SK-N-SH treated with all-trans-retinoic acid at 6 μM for 48 hours (cell line): Measurements from ENCODE around the gene ZFAND2B.

Experiments
- ATAC-seq: fragments of 200-7000 bp; cut with Tn5 transposase; 3 replicates; pipeline ENCODE4 v1.9.1; 2020; ENCODE audit warnings: mild to moderate bottlenecking, moderate library complexity
- ARNTL ChIP-seq: fragments of 450-650 bp; formaldehyde crosslinking; IDR thresholded peaks from 2 replicates; pipeline ENCODE4 v1.5.0; 2020; ENCODE audit warnings: low read depth, mild to moderate bottlenecking, moderate library complexity, borderline replicate concordance
- BACH2 ChIP-seq: fragments of 250-450 bp; sonication (Bioruptor Pico); IDR thresholded peaks from 2 replicates; pipeline ENCODE4 v1.9.0; 2021; ENCODE audit warnings: mild to moderate bottlenecking, borderline replicate concordance
- CREB5 ChIP-seq: fragments of 250-450 bp; sonication (Bioruptor Pico); IDR thresholded peaks from 2 replicates; pipeline ENCODE4 v1.5.1; 2020; ENCODE audit warnings: low read depth, mild to moderate bottlenecking, moderate library complexity
- CSDC2 ChIP-seq: fragments of 250-450 bp; sonication (Bioruptor Pico); IDR thresholded peaks from 2 replicates; pipeline ENCODE4 v1.5.0; 2020; ENCODE audit warnings: mild to moderate bottlenecking, moderate library complexity
- ESRRG ChIP-seq: fragments of 250-450 bp; sonication (Bioruptor Pico); IDR thresholded peaks from 2 replicates; pipeline ENCODE4 v1.6.1; 2021; ENCODE audit warnings: mild to moderate bottlenecking
- GLIS3 ChIP-seq: fragments of 250-450 bp; sonication (Bioruptor Pico); IDR thresholded peaks from 2 replicates; pipeline ENCODE4 v1.5.0; 2020; ENCODE audit warnings: mild to moderate bottlenecking, moderate library complexity
- ISL1 ChIP-seq: fragments of 250-450 bp; sonication (Bioruptor Pico); IDR thresholded peaks from 2 replicates; pipeline ENCODE4 v2.1.2; 2022; ENCODE audit warnings: mild to moderate bottlenecking, moderate library complexity
- OSR1 ChIP-seq: fragments of 250-450 bp; sonication (Bioruptor Pico); IDR thresholded peaks from 2 replicates; pipeline ENCODE4 v1.8.0; 2022; ENCODE audit warnings: moderate library complexity, mild to moderate bottlenecking, inconsistent platforms
- POU6F1 ChIP-seq: fragments of 250-450 bp; sonication (Bioruptor Pico); IDR thresholded peaks from 2 replicates; pipeline ENCODE4 v1.8.0; 2021; ENCODE audit warnings: low read depth, mild to moderate bottlenecking, moderate library complexity, borderline replicate concordance
- PPARA ChIP-seq: fragments of 250-450 bp; sonication (Bioruptor Pico); IDR thresholded peaks from 2 replicates; pipeline ENCODE4 v1.5.0; 2020; ENCODE audit warnings: mild to moderate bottlenecking, borderline replicate concordance
- SNAI2 ChIP-seq: fragments of 250-450 bp; sonication (Bioruptor Pico); IDR thresholded peaks from 2 replicates; pipeline ENCODE4 v1.5.0; 2020; ENCODE audit warnings: mild to moderate bottlenecking, moderate library complexity
- TCF4 ChIP-seq: fragments of 250-450 bp; sonication (Bioruptor Pico); IDR thresholded peaks from 2 replicates; pipeline ENCODE4 v1.8.0; 2021; ENCODE audit warnings: mild to moderate bottlenecking, moderate library complexity, borderline replicate concordance
- TOX ChIP-seq: fragments of 250-450 bp; sonication (Bioruptor Pico); IDR thresholded peaks from 2 replicates; pipeline ENCODE4 v1.8.0; 2021; ENCODE audit warnings: mild to moderate bottlenecking, moderate library complexity, borderline replicate concordance
- TSHZ2 ChIP-seq: fragments of 250-450 bp; sonication (Bioruptor Pico); IDR thresholded peaks from 2 replicates; pipeline ENCODE4 v1.5.0; 2020; ENCODE audit warnings: mild to moderate bottlenecking, moderate library complexity
- ZC3H10 ChIP-seq: fragments of 250-450 bp; sonication (Bioruptor Pico); IDR thresholded peaks from 2 replicates; pipeline ENCODE4 v1.5.1; 2021; ENCODE audit warnings: mild to moderate bottlenecking, moderate library complexity
- ZFP3 ChIP-seq: fragments of 250-450 bp; sonication (Bioruptor Pico); IDR thresholded peaks from 2 replicates; pipeline ENCODE4 v1.5.0; 2020; ENCODE audit warnings: mild to moderate bottlenecking, moderate library complexity
- ZFP30 ChIP-seq: fragments of 450-650 bp; formaldehyde crosslinking; IDR thresholded peaks from 2 replicates; pipeline ENCODE4 v1.5.0; 2022; ENCODE audit warnings: mild to moderate bottlenecking, moderate library complexity
- ZNF565 ChIP-seq: fragments of 450-650 bp; formaldehyde crosslinking; conservative IDR thresholded peaks from 2 replicates; pipeline ENCODE4 v1.5.0; 2020; ENCODE audit warnings: low read depth, mild to moderate bottlenecking, moderate library complexity
- ZNF70 ChIP-seq: fragments of 450-650 bp; formaldehyde crosslinking; IDR thresholded peaks from 2 replicates; pipeline ENCODE4 v1.5.0; 2020; ENCODE audit warnings: mild to moderate bottlenecking, moderate library complexity
- ZNF8 ChIP-seq: fragments of 450-650 bp; formaldehyde crosslinking; IDR thresholded peaks from 2 replicates; pipeline ENCODE4 v1.5.0; 2020; ENCODE audit warnings: mild to moderate bottlenecking, moderate library complexity
- TF ChIP-seq, protein P1 (sequence below): fragments of 250-450 bp; sonication (Bioruptor Pico); IDR thresholded peaks from 2 replicates; pipeline ENCODE4 v1.8.0; 2020; ENCODE audit warnings: mild to moderate bottlenecking, moderate library complexity, borderline replicate concordance

Gene ZFAND2B

DNA sequence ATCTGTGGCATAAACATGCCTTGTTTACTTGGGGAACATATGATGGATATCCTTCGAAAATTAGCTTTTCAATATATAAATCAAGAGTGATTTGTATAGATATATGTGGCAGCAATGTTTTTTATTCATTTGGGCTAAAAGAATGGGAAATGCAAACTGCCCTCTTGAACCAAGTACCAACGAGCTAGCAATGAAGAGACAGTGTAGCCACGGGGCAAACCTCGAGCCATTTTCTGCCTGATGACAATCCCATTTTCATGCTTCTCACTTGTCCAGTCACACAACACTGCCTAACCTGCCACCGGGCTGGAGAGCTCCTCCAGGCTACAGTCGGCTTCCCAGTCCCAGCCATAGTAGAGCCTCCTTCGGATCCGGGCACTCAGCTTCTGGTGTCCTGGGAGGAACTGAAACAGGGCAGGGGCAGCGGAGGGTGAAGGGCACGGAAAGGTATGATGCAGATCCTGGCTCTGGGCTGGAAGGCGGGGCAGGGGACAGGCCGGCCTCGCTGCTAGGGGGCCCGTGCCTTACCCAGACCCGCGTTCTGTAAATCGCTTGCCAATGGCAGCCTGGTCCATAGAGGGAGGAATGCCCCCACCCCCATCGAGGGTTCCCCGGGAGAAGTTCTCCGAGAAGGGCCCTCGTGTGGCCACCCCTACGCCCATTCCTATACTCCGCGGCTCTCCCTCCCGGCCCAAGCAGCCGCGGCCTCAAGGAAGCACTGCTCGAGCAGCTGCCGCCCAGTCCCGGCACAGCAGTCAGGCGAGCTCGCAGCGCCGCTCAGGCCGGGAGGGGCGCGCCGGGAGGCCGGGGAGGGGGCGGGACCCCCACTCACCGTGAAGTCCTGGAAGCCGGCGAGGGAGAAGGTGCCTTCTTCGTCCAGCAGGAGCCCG, 30.4 kb upstream of the ZFAND2B start:
- no peak for TF ChIP-seq ISL1 (CRISPR knock-in tag)
- no peak for TF ChIP-seq GLIS3 (CRISPR knock-in tag)
- TF ChIP-seq ZC3H10 (CRISPR knock-in tag) = no peak
- TF ChIP-seq PPARA (CRISPR knock-in tag) = no peak
- no peak for TF ChIP-seq CSDC2 (CRISPR knock-in tag)
- no peak for TF ChIP-seq ZFP30 (CRISPR knock-in tag)
- no peak for TF ChIP-seq SNAI2 (CRISPR knock-in tag)
- no peak for TF ChIP-seq TCF4
- no peak for TF ChIP-seq TOX
- no peak for TF ChIP-seq ZNF565 (CRISPR knock-in tag)
- TF ChIP-seq ARNTL = no peak
- ATAC-seq = peak; percentile 70

- TF ChIP-seq PPARA (CRISPR knock-in tag) (no peak), ZFP3 (CRISPR knock-in tag) (peak; percentile 69; the same call in 1 of the 2 replicates), CSDC2 (CRISPR knock-in tag) (0 out of 2 replicates have a peak, but pooled peaks have one; percentile 26), TSHZ2 (CRISPR knock-in tag) (no peak)
- peak; percentile 88 for ATAC-seq
Measured at GRCh38 chr2:219176818-219177551, 29.6 kb upstream of the ZFAND2B start, which contains the start of gene CNPPD1. CNPPD1 (minus strand) TSS chr2:219176925; CDS start chr2:219176828, 97 bp downstream.

GRCh38 chr2:219177552-219178376, 28.8 kb upstream of the ZFAND2B start, which contains the start of gene RETREG2:
RETREG2 (plus strand) TSS chr2:219178275; CDS start chr2:219178353, 78 bp downstream.
- TF ChIP-seq SNAI2 (CRISPR knock-in tag) (no peak), ZNF565 (CRISPR knock-in tag) (no peak), ZNF70 (CRISPR knock-in tag) (no peak), POU6F1 (no peak), OSR1 (CRISPR knock-in tag) (no peak), ZNF8 (CRISPR knock-in tag) (no peak), BACH2 (CRISPR knock-in tag) (no peak), TCF4 (no peak), CSDC2 (CRISPR knock-in tag) (no peak), ESRRG (no peak), PPARA (CRISPR knock-in tag) (no peak), TOX (no peak), CREB5 (no peak), ISL1 (CRISPR knock-in tag) (no peak)
- TF ChIP-seq, protein P1, sequence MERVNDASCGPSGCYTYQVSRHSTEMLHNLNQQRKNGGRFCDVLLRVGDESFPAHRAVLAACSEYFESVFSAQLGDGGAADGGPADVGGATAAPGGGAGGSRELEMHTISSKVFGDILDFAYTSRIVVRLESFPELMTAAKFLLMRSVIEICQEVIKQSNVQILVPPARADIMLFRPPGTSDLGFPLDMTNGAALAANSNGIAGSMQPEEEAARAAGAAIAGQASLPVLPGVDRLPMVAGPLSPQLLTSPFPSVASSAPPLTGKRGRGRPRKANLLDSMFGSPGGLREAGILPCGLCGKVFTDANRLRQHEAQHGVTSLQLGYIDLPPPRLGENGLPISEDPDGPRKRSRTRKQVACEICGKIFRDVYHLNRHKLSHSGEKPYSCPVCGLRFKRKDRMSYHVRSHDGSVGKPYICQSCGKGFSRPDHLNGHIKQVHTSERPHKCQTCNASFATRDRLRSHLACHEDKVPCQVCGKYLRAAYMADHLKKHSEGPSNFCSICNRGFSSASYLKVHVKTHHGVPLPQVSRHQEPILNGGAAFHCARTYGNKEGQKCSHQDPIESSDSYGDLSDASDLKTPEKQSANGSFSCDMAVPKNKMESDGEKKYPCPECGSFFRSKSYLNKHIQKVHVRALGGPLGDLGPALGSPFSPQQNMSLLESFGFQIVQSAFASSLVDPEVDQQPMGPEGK (CRISPR knock-in tag) = no peak
- peak; percentile 76 for ATAC-seq
